NCI-H1436 (cell line): Measurements from ENCODE around the gene PPARG.
"Not testable (repeated sequence)": the region's sequence is repeated elsewhere in the genome, so short reads cannot be mapped to it uniquely, and the experiment has no call there.

ENCODE experiments used
- DNase-seq: peaks from one replicate; lab custom pipeline; 2025; lab: John Stamatoyannopoulos, UW

Gene PPARG

DNA sequence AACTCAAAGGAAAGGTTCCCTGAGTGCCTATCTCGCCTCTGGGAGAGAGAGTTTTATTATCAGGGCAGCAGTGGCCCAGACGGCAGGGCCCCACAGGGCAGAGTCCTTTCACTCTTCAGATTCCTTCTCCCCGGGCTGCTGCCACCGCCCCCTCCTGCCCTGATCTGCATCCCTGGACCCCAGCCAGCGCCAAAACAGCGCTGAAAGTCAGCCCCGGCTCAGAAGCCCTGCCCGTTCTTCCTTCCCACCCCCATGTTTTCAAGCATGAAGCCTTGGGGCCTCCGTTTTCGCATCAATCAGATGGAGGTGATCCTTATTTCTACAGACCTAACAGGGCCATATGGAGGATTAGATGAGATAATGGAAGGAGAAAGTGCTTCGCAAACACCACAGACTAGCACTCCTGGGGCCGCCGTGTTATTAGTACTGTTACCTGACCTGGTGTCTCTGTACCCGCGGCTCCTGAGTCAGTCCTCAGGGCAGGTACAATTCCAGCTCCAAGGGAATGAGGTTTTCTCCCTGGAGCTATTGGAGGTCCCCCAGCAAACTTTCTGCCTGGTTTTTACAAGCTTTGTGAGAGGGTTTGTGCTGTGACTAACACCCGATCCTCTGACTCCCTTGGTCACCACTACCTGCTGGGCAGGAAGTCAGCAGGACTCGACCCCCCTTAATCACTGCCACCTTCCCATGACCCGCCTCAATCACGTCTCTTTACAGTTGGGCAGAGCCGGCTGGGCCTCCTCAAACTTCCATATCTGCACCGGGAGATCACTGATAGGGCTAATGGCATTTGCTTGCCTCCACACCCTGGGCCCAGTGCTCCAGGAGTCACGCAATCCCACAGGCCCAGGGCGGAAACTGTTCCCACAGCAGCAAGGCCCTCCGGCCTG, 156.0 kb downstream of the PPARG start:
- DNase-seq = no peak

DNA sequence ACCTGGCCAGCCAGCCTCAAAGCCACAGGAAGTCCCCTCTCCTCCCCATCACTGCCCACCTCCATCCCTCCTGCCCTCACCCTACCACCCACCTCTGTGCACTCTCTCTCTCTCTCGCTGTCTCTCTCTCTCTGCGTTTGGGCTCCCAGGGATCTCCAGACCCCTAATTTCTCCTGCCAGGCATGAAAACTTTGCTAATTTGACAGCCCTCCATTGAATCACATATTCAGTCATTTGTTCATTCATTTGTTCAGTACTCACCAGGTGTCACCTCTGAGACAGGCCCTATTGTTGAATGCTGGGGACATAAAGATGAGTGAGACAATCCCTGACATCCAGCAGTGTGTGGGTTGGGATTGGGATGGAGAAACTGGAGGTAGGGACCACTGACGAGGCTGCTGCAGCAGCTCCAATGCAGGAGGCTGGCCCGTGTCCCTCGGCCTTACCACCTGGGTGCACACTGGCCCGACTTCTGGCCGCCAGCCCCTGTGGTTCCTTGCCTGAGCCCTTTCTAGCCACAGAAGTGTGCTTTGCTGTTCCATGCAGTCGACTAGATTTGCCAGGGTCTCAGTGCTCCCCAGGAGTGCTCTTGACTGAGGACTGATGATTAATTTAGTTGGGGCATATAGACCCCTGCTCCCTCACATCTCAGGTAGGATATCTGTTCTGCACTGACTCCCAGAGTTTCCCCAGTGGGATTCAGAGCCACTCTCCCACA, 156.8 kb downstream of the PPARG start:
- DNase-seq = no peak

DNA sequence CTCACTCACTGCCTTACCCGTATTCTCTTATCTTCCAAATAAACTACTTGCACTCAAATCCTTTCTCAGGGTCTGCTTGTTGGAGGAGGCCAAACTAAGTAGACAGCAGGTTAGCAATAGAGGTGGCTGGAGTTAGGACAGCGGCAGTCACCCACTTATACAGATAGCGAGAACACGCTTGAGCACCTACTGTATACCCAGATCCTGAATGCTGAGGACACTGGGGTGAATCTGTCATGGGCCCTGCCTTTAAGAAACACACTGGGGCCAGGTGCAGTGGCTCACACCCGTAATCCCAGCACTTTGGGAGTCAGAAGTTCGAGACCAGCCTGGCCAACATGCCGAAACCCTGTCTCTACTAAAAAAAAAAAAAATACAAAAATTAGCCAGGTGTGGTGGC, 157.4 kb downstream of the PPARG start:
- no peak for DNase-seq

DNA sequence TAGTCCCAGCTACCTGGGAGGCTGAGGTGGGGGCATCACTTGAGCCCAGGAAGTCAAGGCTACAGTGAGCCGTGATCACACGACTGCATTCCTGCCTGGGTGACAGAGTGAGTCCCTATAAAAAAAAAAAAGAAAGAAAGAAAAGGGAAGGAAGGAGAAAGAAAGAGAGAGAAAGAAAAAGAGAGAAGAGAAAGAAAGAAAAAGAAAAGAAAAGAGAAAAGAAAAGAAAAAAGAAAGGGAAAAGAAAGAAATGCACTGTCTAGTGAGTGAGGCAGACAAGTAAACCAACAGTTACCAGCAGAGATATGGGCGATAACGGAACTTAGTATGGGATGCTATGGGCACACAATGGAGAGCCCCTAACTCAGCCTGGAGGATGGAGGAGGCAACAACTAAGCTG, 158.2 kb downstream of the PPARG start:
- DNase-seq = no peak

DNA sequence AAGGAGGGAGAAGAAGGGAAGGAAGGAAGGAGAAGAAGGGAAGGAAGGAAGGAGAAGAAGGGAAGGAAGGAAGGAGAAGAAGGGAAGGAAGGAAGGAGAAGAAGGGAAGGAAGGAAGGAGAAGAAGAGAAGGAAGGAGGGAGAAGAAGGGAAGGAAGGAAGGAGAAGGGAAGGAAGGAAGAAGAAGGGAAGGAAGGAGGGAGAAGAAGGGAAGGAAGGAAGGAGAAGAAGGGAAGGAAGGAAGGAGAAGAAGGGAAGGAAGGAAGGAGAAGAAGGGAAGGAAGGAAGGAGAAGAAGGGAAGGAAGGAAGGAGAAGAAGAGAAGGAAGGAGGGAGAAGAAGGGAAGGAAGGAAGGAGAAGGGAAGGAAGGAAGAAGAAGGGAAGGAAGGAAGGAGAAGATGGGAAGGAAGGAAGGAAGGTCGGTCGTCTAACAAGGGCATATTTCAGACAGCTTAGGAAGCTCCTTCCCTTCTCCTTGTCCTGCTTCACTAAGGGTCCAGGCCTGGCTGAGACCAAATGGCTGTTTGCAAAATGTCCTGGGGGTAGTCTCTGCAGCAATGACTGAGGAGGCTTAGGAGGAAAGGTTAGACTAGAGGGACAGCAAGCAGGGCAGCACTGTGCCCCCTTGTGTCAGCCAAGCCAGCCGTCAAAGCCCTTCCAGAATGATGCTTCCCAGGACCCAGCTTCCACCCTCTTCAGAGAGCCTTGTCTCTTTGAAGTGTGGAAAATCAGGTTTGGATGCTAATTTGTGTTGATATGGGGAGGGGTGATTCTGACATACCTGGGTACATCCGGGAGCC, 159.7 kb downstream of the PPARG start:
- DNase-seq = not testable (repeated sequence)

DNA sequence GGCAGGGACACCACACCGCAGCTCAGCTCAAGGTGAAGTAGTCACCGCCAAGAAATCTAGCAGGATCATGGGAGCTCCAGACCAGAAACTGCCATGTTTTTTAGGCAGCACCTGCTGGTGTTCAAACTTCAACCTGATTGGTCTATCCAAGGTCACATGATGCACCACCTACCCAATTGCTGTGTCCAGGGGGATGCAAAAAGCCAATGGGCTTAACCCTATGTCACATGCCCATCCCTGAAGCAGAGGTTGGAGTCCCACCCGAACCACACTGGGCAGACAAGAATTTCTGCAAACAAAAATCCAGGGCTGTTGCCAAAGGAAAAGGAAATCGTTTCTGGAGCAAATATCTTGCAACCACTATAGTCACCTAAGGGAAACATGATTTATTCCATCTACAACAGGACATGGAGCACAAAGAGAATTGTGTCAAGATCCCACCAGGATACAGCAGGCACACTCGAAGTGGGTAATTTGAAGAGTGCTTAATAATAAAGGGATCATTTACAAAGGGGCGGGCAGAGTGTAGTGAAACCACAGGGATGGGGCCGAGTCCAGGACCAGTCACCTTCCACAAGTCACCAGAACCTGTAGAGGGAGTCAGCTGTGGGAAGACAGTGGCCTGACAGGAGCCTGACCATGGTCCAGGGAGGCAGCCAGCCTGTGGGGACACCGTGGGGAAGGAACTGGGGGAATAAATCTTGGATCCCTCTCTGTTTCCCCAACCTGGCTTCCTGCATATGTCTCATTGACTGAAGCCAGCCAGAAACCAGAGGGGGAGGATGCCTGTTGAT, 161.2 kb downstream of the PPARG start:
- DNase-seq = no peak

DNA sequence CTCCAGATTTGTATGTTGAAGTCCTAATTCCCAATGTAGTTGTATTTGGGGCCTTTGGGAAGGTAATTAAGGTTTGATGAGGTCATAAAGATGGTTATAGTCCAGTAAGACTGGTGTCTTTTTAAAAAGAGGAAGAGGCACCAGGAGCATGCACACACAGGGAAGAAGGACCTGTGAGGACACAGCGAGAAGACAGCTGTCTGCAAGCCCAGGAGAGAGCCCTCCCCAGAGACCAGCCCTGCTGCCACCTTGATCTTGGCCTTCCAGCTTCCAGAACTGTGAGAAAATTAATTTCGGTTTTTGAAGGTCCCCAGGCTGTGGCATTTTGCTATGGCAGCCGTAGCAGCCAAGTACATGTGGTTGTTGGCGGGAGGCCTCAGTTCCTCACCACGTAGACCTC, 162.6 kb downstream of the PPARG start:
- no peak for DNase-seq

DNA sequence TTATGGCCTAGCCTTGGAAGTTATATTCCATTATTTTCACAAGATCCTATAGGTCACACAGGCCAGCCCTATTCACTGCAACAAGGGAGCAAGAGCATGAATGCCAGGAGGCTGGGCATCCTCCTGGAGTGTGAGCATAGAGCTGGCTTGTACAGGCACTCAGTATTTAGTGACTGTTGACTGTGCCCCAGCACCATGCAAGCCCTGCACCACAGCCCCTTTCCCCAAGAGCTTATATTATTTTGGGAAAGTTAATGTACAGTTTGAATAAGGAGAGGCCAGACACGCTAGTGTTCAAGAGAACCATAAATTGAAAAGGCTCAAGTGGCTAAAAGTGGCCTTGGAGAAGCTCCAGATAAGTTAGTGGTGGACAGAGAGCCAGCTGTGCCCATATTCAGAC, 163.1 kb downstream of the PPARG start:
- DNase-seq = no peak

DNA sequence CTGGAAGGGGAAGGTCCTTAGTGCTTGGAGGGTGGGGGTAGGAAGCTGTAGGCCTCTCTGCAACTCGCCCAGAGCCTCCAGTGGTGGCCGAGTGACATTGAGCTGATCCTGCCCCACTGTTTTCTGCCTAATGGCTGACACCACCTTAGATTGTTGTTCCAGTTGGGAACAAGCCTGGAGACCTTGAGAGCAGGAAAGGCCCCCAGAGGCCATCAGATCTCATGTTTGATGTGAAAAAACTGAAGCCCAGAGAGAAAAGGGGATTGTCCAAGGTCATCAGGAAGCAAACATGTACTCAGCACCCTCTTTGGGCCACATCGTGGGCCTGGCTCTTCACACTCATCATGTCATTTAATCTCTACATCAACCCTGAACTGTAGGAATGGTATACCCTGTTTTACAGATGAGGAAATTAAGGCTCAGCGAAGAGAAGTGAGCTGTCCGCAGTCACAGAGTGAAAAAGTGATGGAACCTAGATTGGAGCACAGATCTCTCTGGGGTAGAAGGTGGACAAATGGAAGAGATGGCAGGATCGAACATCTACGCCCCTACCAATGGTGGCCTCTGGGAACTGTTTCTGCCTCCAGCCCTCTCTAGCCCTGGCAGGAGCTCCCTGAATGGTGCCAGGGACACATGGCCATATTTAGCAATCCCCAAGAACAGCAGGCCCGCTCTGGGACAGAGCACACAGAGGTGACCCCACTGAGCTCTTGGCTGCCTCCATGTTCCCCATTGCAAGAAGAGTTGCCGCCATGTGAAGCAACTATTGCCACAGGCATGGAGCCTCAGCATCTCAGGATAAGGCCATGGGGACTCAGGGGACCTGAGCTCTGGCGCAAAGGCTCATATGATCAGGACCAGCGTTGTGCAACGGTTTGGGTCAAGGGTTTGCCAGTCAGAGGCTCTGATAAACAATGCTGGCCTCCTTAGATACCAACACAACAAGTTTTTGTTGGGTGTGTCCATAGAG, 163.8 kb downstream of the PPARG start:
- DNase-seq = no peak

DNA sequence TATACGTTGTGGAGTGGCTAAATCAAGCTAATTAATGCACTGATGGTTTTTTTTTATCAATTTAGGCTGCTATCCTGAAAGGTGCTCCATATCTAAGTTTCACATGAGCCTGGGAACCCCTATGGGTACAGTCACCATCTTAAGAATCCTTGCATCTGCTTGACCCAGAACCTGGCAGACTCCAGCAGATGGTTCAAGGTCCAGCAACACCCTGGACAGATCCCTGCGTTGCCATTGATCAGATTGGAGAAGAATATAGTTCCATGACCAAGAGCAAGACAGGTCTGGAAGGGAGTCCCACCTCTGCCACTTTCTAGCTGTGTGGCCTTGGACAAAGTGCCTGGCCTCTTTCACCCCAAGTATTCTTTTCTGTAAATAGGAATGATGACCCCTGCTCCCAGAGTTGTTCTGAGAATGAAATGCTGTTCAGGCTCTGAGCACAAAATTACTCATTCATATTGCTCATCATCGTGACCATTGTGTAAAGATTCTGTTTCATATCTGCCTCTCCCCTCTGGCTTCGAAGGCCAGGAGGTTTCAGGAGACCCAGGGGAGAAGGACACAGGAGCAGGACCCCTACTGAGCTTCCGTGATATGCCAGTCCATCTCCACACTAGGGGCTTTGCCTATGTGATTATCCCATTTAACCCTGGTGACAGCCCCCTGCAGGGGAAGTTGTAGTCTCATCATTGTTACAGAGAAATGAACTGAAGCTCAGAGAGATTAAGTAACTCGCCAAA, 165.4 kb downstream of the PPARG start:
- DNase-seq = no peak

DNA sequence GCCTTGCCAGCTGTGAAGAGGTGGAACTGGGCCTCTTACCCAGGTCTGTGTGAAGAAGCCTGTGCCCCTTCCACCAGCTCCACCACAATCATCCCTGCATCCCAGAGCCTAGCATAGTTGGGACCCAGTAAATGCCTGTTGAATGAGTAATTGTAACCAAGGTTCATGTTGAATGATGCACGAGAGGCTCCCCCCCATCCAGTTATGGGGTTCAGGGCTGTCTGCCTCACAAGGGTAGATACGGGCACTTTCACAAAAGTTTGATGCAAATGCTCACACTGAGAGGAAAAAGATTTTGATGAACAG, 165.9 kb downstream of the PPARG start:
- DNase-seq = no peak

DNA sequence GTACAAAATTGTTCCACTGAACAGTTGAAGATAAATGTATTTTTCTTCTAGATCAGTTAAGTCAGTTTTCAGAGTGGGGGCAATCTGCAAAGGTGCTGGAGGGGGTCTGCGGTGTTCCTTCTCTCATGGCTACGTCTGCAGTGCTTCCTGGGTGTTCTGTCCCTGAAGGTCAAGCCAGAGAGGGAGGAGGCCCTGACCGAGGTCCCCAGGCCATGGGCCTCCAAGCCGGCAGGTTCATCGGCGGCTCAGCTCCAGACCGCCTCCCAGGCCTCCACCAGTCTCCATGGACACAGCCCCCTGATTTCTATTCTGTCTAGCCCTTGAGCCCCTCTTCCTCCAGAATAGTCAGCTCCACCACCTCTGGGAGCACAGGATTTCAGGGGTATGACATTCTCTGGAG, 166.9 kb downstream of the PPARG start:
- no peak for DNase-seq

DNA sequence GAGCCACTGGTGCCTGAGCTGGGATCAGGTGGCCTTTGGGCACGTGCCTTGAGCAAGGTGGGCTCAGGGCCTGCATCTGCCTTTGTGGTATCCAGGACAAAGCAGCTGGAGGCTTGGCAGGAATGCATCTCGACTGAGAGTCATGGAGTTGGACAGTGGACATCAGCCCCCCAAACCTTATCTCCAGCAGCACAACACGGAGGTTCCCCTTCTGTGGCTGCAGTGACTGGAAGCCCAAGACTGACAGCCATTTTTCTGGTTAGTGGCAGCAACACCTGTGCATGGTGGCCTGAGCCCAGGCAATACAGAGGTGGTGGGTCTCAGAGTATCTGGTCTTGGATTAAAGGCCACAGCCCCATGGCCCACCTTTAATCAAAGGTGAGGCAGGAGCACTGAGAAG, 167.6 kb downstream of the PPARG start:
- DNase-seq = no peak

DNA sequence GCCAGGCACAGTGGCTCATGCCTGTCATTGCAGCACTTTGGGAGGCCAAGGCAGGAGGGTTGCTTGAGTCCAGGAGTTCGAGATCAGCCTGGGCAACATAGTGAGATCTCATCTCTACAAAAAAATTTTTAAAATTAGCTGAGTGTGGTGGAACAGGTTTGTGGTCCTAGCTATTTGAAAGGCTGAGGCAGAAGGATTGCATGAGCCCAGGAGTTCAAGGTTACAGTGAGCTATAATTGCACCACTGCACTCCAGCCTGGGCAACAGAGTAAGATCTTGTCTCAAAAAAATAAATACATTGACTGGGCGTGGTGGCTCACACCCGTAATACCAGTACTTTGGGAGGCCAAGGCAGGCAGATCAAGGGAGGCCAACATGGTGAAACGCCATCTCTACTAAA, 168.5 kb downstream of the PPARG start:
- not testable (repeated sequence) for DNase-seq

DNA sequence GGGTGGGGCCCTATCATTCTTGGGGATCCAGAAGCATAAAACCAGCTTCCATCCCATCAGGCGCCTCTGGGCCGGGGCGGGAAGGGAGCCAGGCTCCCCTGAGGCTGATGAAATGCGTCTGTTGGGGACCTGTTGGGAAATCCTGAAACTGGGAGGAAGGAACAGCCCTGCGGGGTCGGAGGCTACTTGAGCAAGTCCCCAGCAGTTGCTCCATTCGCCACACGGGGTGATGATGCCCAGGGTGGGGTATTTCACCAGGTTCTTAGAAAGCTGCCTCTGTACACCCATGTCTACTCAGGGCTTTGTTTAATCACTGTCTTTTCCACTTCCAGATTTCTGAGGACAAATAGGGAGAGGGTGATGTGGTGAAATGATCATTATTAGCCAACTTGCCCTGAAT, 170.0 kb downstream of the PPARG start:
- DNase-seq = no peak

DNA sequence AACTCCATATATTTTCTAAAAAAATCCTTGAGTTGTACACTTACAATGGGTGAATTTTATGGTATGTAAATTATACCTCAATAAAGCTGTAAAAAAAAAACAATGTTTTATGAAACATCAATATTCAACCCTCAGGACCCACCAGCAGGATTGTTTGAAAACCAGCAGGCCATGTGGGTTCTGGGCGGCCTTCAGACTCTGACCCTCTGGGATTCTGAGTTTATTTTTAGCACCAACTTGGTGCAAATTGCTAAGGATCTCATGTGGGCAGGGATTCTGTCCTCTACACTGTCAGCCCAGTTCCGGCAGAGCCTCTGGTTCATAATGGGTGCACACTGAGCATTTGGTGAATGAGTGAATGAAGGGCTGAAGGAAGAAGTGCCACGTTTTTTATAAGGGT, 171.3 kb downstream of the PPARG start:
- no peak for DNase-seq

DNA sequence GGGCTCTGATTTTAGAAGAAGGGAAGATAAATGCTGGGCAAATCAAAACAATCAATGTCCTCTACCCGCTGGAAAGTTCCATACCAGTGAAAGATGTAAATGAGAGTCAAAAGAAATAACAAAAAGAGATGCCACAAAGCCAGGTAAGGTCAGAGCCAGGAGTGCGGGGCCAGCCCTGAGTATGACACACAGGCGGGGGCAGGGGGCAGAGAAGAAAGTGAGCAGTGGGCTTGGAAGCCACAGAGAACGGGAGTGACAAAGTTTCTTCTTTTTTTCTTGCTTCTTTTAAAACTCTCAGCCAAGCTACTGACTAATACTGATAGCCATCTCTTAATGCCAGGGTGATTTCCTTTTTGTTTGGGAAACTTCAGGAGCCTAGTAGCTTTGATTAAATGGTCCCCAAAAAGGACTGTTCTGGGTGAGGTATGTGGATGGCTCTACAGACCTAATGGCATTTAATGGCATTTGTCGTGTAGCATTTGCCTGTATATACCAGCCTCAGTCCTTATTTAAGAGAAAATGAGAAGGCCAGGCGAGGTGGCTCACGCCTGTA, 172.3 kb downstream of the PPARG start:
- no peak for DNase-seq

DNA sequence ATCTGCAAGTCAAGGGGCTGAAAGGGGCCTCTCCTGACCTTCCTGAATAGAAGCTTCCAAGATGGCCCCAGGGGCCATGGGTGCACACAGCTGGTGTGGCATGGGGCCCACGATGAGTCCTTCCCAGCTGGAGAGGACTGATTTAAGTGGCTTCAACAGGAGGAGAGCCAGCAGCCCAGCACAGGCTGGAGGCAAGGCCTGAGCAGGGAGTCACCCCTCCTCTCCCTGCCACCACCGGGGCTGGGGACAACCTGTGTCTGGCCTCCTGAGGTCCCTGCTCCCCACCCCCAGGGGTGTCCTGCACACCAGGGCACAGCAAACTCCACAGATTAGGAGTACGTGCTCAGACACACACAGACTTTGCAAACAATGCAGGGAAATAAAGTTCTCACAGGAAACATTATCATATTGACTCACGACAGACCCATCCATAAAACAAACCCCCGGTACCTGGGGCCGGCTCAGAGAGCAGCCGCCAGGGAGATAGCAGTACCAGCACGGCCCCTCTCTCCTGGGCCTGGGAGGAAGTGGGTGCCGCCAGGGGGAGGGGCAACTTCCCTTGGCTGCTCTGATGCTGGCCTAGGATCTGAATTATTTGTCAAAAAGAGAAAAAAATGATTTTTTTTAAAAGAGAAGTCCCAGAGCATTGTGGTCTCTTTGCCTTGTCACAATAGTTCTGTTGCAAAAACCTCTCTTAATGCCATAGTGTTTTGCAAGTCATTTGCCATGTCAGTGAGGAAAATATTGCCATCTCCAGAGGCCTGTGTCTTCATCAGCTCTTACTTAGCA, 173.5 kb downstream of the PPARG start:
- no peak for DNase-seq

DNA sequence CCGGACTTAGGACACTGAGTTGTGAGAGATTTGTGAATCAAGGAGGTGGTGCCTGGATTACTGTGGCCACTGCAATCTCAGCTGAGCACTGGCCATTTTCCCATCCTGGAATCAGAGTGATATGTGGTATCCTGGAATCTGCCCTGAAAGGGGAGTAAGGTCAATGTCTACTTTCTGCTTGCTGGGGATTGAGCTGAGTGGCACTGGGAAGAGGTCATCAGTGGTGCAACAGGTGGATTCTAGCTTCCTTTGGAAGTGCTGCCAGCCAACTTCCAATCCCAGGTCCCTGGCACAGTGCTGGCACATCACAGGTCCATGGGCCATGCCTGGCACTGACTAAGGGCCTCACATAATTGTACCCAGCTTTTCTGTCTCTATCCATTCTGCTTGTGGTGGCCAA, 174.8 kb downstream of the PPARG start:
- no peak for DNase-seq
